GM18520 (cell line): Measurements from ENCODE around the gene POU5F1.
A peak's percentile ranks its signal among the peaks of the same experiment; 100 is the strongest.
"Not testable (repeated sequence)": the region's sequence is repeated elsewhere in the genome, so short reads cannot be mapped to it uniquely, and the experiment has no call there.

ENCODE experiments used
- ATAC-seq: cut with Tn5 transposase; IDR thresholded peaks from one replicate; pipeline ENCODE4 v1.9.1; 2021; ENCODE audit not compliant: unreplicated experiment

The POU5F1 gene

DNA sequence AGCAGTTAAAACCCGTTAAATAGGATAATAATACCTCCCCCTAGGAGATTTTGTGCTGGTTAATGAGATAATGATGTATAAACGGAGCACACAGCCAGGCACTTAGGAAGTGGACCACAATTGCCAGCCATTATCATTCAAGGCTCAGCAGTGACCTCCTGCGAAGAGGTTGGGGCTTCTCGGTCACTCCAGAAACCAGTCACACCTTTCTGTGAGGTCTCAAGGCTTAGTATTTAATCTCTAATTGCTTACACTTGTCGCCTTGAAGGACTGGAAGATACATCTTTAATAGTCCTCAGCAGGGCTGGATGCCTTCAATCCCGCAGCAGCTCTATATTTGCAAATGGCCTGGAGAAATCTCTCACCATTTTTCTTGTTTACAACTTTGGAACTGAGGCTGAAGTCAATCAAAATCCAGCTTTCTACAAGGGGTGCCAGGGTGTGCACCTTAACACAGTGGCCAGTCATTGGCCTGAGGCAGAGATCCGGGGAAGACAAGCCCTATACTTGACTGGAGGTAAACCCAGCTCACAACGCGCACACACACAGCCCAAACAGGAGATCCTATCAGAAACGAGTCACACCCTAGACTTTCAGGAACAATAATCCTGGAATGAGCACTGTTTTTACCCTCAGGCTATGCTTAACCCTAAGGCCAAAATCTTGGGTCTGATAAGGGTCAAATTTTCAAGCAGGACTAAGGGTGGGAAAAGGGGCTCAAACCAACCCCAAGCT lies 1.2 kb downstream of the POU5F1 start:
- no peak for ATAC-seq

- no peak for ATAC-seq
Observed at GRCh38 chr6:31168606-31169005, 1.9 kb downstream of the POU5F1 start.

DNA sequence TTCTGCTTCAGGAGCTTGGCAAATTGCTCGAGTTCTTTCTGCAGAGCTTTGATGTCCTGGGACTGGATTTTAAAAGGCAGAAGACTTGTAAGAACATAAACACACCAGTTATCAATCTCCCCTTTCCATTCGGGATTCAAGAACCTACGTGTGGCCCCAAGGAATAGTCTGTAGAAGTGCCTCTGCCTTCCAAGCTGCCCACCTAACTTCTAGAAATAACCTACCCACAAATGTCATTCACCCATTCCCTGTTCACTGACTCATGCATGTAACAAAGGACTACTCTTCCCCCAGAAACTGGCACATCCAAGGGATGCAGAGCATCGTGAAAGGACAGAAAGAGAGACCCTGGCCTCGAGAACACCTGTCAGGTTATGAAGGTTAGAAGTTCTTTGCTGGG lies 4.5 kb downstream of the POU5F1 start:
- ATAC-seq: no peak

- peak; percentile 69 for ATAC-seq
Observed at GRCh38 chr6:31165064-31165832, 5.2 kb downstream of the POU5F1 start.

- not testable (repeated sequence) for ATAC-seq
Observed at GRCh38 chr6:31164475-31165063, 5.9 kb downstream of the POU5F1 start.

- no peak for ATAC-seq
Observed at GRCh38 chr6:31163922-31164321, 6.6 kb downstream of the POU5F1 start.

- ATAC-seq: no peak
Observed at GRCh38 chr6:31162463-31163165, 7.9 kb downstream of the POU5F1 start.

GRCh38 chr6:31161216-31162126 lies 9.0 kb downstream of the POU5F1 start:
- no peak for ATAC-seq

GRCh38 chr6:31158863-31159855 lies 11.3 kb downstream of the POU5F1 start:
- ATAC-seq: no peak

DNA sequence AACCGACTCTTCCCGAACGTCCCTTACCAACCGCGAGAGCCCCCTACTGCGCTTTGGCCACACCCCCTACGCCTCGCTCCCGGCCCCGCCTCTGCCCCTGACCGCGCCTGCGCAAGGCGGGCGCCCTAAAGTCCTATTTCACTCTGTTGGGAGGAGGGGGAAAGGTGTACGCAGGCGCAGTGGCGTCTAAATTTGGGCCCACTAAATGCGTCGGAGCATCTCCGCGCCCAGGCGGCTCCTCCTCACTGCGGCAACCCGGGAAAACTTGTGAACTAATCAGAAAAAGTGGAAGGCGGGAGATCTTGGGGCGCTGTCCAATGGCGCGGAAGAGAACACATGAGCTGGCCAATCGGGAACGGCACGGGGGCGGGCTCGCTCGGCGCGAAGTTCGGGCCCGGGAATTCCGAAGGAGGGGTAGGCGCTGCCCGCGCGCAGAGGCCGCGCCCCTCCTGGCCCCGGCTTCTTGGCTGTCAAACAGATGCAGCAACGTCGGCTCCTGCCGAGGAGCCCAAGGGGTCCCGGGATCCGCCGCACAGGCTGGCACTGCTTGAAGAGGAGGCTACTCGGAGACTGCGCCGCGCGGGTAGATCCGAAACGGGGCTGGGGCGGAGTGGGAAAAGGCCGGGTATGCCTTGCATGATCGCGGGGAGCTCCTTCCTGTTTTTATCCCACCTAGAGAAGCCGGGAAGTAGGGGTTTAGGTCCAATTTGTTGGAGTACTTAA lies 12.2 kb downstream of the POU5F1 start, which contains the start of gene TCF19:
TSS of gene TCF19 (plus strand) at position 450 of the 723 bp plus-strand sequence. CDS start 881 bp downstream, outside the sequence.
- peak; percentile 90 for ATAC-seq

GRCh38 chr6:31157513-31158139 lies 12.9 kb downstream of the POU5F1 start, which contains the start of gene CCHCR1:
Gene CCHCR1, minus strand, starts transcription at chr6:31157802. Its CDS starts 202 bp downstream, at chr6:31157600.
- ATAC-seq: no peak

DNA sequence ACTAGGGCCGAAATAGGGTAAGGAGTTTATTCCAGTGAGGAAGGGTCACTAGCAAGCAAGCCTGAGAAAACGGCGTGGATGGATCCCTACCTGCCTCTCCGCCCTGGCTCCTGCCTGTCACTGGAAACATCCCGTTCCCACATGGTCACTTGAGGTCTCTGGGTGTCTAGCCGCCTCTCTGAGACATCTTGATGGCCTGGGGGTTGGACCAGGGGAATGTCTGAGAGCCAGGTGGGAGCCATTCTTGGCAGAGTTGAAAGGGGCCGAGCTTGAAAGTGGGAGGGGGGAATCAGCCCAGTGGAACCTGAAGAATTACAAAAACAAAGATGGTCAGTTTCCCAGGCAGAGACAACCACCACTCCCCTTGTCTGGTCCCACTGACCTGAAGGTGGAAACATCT lies 13.8 kb downstream of the POU5F1 start:
- no peak for ATAC-seq

- no peak for ATAC-seq
Observed at GRCh38 chr6:31154436-31154835, 16.0 kb downstream of the POU5F1 start.

DNA sequence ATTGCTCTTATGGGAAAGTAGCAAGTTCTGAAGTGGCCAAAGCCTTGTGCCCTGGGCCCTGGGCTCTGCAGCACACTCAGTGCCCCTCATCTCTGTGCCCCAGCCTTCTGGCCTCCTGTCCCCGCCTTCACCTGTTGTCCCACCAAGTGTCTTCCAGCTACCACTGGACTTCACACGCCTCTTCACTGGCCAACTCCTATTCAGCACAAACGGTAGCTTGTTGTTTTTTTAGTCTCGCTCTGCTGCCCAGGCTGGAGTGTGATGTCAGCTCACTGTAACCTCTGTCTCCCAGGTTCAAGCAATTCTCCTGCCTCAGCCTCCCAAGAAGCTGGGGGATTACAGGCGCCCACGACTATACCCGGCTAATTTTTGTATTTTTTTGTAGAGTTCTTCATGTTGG lies 17.7 kb downstream of the POU5F1 start:
- no peak for ATAC-seq

GRCh38 chr6:31149827-31150447 lies 20.5 kb downstream of the POU5F1 start:
- no peak for ATAC-seq

DNA sequence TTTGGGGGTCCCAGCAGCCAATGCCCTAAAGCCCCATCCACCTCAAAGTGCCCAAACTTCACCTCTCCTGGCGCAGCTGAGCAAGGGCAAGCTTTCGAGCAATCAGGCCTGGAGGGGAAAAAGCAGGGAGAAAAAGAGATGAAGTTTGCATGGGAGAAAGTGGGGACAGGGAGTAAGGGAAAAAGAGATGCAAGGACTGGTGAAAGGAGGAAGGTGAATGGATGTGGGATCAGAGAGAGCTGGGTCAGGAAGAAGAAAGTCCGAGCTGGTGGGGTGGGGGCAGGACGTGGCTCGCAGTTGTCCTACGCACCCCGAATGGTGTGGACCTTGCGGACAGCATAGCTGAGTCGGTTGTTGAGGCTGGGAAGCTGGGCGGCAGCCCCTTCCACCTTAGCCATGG lies 25.1 kb downstream of the POU5F1 start:
- no peak for ATAC-seq

GRCh38 chr6:31144970-31145340 lies 25.5 kb downstream of the POU5F1 start:
- ATAC-seq: no peak
